GM18868 (cell line): ENCODE measurements around the gene CCND2.

Experiments used
- ATAC-seq: cut with Tn5 transposase; IDR thresholded peaks from one replicate; pipeline ENCODE4 v1.9.1; 2021; ENCODE audit warnings: mild to moderate bottlenecking, moderate library complexity; ENCODE audit not compliant: unreplicated experiment

The CCND2 gene

DNA sequence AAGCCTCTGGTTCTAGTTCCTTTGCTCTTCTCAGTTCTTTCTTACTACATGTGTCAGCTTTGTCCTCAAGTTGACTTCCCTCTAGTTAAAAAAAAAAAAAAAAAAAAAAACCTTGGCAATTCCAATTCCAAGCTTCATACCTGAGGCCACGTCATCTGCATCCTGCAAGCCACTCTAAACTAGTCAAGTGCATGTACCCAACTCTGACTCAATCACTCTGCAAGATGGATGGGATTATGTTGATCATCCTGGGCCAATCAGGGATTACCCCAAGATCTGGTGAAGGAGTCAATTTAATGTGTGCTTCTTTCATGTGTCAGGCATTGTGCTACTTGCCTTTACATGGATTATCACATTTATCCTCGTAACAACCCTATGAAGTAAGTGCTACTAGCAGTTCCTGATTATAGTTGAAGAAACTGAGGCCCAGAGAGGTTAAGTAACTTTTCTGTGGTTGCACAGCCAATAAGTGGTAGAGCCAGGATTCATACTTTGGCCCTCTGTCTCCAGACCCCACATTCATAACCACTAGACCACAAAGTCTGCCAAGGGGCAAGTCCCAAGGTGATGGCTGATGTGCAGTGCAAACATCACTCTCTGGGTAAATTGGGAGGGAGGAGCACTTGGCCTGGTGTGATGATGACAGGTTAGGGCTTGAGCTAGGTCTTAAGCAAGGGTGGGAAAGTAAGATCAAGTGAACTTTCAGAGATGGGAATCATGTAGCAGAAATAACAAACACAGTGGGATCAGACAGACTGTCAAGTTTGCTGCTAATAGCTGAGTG is 17.3 kb upstream of the CCND2 start:
- no peak for ATAC-seq

DNA sequence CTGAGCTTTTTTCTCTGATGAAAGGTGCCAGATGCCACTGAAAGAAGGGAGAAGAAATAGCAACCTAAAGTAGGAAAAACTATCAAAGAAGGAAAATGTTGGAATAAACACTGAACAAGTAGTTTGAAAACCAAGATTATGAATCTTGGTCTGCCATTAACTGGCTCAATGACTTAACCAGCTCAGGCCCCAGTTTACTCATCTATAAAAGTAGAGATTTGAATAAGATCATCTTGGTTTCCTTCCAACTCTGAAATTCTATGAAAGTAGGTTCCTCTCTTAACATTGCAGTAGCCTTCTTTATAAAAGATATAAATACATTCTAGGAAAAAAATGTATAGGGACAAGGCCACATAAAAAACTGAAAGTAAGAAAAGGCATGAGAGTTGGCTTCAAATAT is 16.1 kb upstream of the CCND2 start:
- ATAC-seq, result no peak

DNA sequence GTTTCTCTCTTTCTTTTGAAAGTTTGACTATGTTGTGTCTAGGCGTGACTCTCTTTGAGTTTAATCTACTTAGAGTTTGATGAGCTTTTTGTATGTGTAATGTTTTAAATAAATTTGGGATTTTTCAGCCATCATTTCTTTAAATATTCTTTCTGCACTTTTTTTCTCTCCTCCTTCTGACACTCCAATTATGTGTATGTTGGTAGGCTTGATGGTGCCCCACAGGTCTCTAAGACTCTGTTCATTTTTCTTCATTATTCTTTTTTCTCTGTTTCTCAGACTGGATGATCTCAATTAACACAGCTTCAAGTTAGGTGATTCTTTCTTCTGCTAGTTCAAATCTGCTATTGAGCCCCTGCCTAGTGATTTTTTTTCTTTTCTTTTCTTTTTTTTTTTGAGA is 14.5 kb upstream of the CCND2 start:
- ATAC-seq, result no peak

GRCh38 chr12:4261655-4262054 is 11.9 kb upstream of the CCND2 start:
- ATAC-seq, result peak; percentile 89

DNA sequence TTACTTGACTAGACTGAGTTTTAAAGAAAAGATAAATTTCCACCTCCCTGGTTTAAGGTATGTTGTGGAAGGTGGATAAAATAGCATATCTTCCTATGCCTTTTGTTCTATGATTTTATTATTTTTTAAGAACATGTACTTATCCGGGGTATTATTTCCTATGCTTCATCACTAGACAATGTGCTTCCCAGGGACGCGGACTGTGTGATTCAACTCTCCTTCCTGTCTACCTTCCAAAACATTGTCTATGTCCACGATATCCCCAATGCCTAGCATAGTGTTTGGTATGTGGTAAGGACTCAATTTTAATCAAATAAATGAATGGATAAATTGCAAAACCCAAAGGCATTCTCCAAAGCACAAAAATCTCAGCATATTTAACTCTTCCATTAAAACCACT is 8.3 kb upstream of the CCND2 start:
- ATAC-seq, result no peak

DNA sequence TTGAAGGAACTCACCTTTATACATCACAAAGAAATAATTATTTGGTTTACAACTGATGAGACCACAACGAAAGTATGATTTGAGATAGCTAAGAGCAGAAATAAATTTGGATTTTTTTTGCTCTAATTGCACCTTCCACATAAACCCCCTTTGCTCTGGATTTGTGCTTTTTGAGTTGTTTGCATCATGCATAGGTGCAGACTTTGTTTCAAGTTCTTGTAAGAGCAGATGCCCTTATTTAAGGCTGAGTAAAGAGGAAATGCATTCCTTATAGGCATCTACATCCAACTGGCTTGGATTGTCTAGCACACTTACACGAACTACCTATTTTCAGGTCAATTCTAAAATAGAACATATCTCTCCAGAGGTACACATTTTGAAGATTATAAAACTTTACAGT is 6.6 kb upstream of the CCND2 start:
- no peak for ATAC-seq

DNA sequence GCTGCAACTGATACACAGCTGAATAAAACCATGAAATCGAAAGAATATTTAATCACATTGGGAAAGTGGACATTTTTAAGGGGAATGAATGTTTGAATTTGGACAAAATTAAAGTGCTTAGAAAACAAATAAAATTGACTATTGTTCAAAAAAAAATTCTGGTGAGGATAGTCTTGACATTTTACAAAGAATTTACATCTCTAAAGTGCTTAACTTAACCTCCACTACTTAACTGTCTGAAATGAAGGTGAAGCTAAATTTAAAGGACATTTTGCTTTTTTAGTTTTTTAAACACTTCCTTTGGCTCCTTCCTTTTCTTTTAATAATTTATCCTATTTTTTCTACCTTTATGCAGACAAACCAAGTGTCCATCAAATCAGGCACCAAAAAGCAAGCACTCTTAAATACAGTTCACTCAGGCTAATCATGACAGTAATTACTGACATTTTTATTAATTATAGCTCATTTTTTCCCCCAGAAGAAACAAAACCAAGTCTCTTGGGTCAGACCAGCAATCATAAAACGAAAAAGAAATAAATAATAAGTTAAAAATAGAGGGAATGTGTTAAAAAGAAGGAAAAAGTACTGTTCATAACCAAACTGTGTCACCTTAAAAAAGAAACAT is 5.7 kb upstream of the CCND2 start:
- ATAC-seq, result no peak

DNA sequence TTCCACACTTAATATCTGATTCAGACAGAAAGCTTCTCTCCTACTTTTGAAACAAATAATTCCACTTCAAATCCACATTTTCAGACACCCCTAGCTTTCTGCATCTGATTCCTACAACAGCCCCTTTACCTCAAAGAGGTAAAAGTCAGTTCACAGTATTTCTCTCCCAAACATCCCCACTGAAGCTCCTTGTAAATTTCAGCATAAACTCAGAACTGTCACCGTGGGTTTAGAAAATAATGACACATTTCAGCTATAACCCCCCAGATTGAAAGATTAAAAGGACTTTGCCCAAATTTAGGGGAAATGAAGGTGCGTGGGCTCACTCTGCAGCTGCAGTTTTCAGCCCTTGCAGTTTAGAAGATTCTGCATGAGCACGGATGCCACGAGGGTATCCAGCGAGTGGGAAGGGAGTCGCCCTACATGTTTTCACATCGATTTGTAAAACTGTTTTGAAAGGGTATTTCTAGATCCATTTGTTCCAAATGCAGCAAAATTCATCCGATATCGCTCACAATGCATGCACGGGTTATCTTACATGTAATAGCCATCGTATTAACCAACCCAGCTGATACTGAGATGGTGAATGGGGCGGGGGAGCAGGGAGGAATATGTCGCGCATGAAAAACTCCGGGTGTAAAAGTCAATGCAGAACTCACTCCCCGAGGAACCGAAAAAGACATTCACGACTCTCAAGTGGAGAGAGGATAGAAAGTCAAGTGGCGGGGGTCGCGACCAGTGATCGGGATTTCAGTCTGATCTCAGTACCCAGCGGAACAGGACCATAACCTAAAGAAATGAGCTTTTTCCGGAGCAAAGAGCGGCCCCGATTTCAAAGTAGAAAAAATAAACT is 5.0 kb upstream of the CCND2 start:
- no peak for ATAC-seq

DNA sequence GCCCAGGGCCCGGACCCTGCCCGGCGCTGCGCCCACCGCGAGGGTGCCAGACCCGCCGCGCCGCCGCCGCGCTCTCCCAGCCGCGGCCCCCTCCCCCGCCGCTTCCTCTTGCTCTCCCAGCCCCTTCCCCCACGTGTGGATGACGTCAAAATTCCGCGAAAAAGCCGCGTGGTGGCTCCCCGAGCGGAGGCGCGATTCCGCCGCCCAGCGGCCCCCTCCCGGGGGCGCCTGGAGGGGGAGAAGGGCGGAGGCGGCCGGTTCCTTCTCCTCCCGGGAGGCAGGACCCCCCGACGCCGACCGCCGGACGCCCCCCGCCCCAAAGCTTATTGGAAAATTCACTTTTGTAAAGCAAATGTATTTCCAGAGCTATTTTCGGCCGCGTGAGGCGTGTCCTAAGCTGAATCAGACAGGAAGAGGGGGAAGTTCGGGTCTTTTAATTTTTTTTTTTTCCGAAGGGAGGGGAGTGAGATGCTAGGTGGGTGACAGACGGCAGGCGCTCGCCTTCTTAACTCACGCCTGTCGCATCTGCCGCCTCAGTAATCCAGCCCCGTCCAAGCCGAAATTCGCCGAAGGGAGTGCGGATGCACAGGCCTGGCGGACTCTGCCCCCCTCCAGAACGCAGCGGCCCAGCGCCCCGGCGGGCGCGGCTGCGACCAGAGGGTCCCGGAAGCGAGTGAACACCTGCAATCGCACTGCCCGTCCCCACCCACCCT is 4.1 kb upstream of the CCND2 start:
- ATAC-seq, result peak; percentile 27

DNA sequence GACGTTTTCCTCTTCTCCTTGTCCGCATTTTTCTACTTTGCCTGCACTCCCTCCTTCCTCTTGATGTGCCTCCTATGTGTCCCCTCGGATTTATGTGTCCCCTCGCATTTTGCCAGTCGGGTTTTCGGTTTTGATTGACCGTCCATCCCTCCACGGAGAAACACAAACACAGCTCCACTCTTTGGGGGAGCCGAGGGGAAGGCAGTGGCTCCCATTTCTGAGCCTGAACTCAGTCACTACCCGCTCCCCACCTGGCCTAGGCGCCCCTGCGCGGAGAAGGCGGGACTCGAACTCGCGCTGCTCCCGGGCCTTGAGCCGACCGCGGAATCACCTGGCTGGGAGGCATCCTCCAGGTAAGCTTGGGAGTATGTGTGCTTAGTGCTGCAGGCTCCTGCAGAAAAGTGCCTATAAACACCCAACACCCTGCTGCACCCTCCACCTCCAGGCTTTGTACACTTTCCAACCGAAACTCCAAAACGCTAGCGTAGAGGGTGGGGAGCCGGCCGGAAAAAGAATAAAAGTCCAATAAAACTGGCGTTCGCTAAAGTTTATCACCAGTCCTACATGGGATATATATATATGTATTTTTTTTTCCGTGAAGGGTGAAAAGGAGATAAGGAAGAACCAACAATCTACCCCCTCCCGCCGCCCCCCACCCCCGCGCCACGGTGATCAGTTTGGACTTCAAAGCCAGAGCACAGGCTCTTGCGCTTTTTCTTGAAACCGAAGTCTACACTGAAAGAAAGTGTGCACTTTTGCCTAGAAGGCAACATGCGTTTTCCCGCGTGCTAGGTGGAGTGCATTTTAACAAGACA is 3.3 kb upstream of the CCND2 start:
- ATAC-seq, result no peak

- no peak for ATAC-seq
Measured at GRCh38 chr12:4270831-4271716, 2.5 kb upstream of the CCND2 start.

GRCh38 chr12:4271717-4272423 is 1.7 kb upstream of the CCND2 start:
- peak; percentile 49 for ATAC-seq

GRCh38 chr12:4272424-4273272 is 914 bp upstream of the CCND2 start:
- no peak for ATAC-seq

- no peak for ATAC-seq
Measured at GRCh38 chr12:4273273-4273651, 300 bp upstream of the CCND2 start.

GRCh38 chr12:4274396-4275015 is 944 bp downstream of the CCND2 start:
- no peak for ATAC-seq

- ATAC-seq, result no peak
Measured at GRCh38 chr12:4275016-4275869, 1.7 kb downstream of the CCND2 start.
